ENCODE results near the gene DNAH6. TPM values are rescaled to one million over a fixed set of nuclear protein-coding genes. Genes with fewer than 3 reads are reported as not detected.
A peak's percentile ranks its signal among the peaks of the same experiment; 100 is the strongest.

The DNAH6 gene
- total RNA-seq, 1 experiment from 2014 or later = 0.39 TPM

- no peak for TF ChIP-seq ZNF138 (CRISPR knock-in tag; conservative IDR thresholded peaks at IDR 0.05)
- TF ChIP-seq PRDM15 (CRISPR knock-in tag; IDR thresholded peaks at IDR 0.05) = no peak
- no peak for TF ChIP-seq KAT7 (CRISPR knock-in tag; IDR thresholded peaks at IDR 0.05; ENCODE audit: borderline replicate concordance)
- no peaks in the 10 kb centered on the region for H3K9me3 Mint-ChIP-seq
- ATAC-seq = no peak
- peaks cover 11% of the 10 kb centered on the region for H3K4me1 Mint-ChIP-seq
- H3K27me3 Mint-ChIP-seq (ENCODE audit: low read depth) = no peaks in the 10 kb centered on the region; the same call in 1 of the 2 replicates
- ChIA-PET CTCF (no interaction called here), POLR2A (no interaction called here)
- no peak overlapping the region for H3K4me3 Mint-ChIP-seq
- DNase-seq (ENCODE audit: low spot score) = no peak
- H3K27ac Mint-ChIP-seq = no peak overlapping the region
- no peaks in the 10 kb centered on the region for H3K36me3 Mint-ChIP-seq
Observed at GRCh38 chr2:84532291-84532690, 16.0 kb downstream of the DNAH6 start.

- TF ChIP-seq FOXP4 (CRISPR knock-in tag; IDR thresholded peaks at IDR 0.05) = no peak
- no peak for TF ChIP-seq ZNF138 (CRISPR knock-in tag; conservative IDR thresholded peaks at IDR 0.05)
- no peak for TF ChIP-seq SP1 (CRISPR knock-in tag; conservative IDR thresholded peaks at IDR 0.05)
- no peak for TF ChIP-seq E2F5 (CRISPR knock-in tag; IDR thresholded peaks at IDR 0.05)
- no peak for TF ChIP-seq FOXJ3 (CRISPR knock-in tag; IDR thresholded peaks at IDR 0.05; ENCODE audit: borderline replicate concordance)
- no peak for TF ChIP-seq PRDM15 (CRISPR knock-in tag; IDR thresholded peaks at IDR 0.05)
- no peak for TF ChIP-seq OVOL2 (CRISPR knock-in tag; IDR thresholded peaks at IDR 0.05; ENCODE audit: borderline replicate concordance)
- TF ChIP-seq USF1 (CRISPR knock-in tag; IDR thresholded peaks at IDR 0.05) = no peak
- TF ChIP-seq ZNF671 (CRISPR knock-in tag; IDR thresholded peaks at IDR 0.05) = no peak
- no peak for DNase-seq (ENCODE audit: low spot score)
- ChIA-PET CTCF (interaction anchor here (1.4 to 1.5 kb wide), 2 partner anchors 207 to 323 kb away, joined by 3 read pairs; no protein-coding TSS in a partner anchor), POLR2A (no interaction called here)
- Mint-ChIP-seq H3K27me3 (ENCODE audit: low read depth) (peaks cover 2% of the 10 kb centered on the region; the same call in 1 of the 2 replicates), H3K4me3 (no peak overlapping the region), H3K36me3 (no peaks in the 10 kb centered on the region), H3K9me3 (no peaks in the 10 kb centered on the region), H3K27ac (no peak overlapping the region), H3K4me1 (peaks cover 22% of the 10 kb centered on the region)
- ATAC-seq = peak; percentile 67
Observed at GRCh38 chr2:84534225-84534624, 17.9 kb downstream of the DNAH6 start.

- DNase-seq (ENCODE audit: low spot score) = no peak
- H3K4me1 Mint-ChIP-seq = peaks cover 22% of the 10 kb centered on the region
- H3K4me3 Mint-ChIP-seq = no peak overlapping the region
- H3K27ac Mint-ChIP-seq = no peak overlapping the region
- peaks cover 2% of the 10 kb centered on the region; the same call in 1 of the 2 replicates for H3K27me3 Mint-ChIP-seq (ENCODE audit: low read depth)
- H3K9me3 Mint-ChIP-seq = no peaks in the 10 kb centered on the region
- POLR2A ChIA-PET = no interaction called here
- peak; percentile 53 for ATAC-seq
- TF ChIP-seq ARID4B (CRISPR knock-in tag; IDR thresholded peaks at IDR 0.05; ENCODE audit: borderline replicate concordance) = no peak
- no peak for TF ChIP-seq ZBTB21 (CRISPR knock-in tag; IDR thresholded peaks at IDR 0.05; ENCODE audit: borderline replicate concordance)
- TF ChIP-seq IRF1 (CRISPR knock-in tag; IDR thresholded peaks at IDR 0.05) = no peak
- TF ChIP-seq ESRRA (CRISPR knock-in tag; IDR thresholded peaks at IDR 0.05; ENCODE audit: borderline replicate concordance) = no peak
- no peaks in the 10 kb centered on the region for H3K36me3 Mint-ChIP-seq
- CTCF ChIA-PET = interaction anchor here (2.3 kb wide), 1 partner anchor 11 kb away, joined by 5 read pairs; no protein-coding TSS in a partner anchor
Observed at GRCh38 chr2:84537251-84537650, 21.0 kb downstream of the DNAH6 start.

All from WTC11 (cell line).